Measurements from ENCODE around the gene ADAM12.
"Not testable (repeated sequence)": the region's sequence is repeated elsewhere in the genome, so short reads cannot be mapped to it uniquely, and the experiment has no call there.

ADAM12 gene

DNA sequence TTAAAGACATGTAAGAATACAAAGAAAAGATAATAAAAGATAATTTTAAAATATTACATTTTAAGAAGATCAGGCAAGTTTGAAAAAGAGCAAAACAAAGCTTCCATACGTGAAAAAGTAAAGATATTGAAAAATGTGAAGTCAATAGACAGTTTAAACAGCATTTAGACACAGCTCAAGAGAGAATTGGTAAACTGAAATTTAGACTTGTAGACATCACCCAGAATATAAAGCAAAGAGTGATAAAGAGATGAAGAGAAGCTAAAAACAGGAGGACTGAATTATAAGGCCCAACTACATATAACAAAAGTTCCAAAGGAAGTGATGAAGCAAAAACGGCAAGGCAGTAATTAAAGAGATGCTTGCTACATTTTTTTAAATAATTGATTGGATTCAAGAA lies 13.8 kb downstream of the ADAM12 start:
- no peak for FAIRE-seq

DNA sequence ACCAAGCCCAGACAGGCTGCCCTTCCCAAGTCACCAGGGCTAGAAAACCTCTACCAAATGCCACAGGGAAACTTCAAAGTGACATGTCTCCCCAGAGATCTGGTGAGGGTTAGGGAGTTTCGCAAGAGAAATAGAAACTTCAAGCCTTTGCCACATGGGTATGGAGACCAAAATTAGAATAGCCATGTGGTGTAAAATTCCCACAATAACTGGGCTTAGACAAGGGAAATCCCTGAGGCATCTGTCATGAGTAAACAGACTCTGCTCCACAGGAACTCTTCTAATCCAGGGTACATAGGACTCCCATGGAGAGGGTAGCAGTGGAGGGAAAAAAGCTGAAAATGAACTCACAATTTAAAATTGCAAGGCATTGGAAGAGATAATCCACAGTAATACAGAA lies 14.3 kb downstream of the ADAM12 start:
- FAIRE-seq = no peak

DNA sequence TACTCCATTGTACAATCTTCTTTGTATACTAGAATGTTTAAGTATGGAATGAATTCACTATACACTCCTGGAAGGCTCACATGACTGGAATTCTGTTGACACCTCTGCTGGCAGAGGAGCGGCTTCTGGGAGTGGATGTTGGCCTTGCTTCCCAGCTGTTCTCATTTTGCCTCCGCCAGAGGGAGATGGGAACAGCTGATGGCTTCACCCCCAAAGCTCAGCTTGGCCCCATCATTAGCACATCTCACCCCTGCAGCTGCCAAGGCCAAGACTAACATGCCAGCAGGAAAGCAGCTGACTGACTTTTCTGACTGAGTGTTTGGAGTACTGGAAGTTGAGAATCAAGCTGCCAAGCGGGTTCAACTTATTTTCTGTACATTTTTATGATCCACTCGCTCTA lies 15.1 kb downstream of the ADAM12 start:
- no peak for FAIRE-seq

DNA sequence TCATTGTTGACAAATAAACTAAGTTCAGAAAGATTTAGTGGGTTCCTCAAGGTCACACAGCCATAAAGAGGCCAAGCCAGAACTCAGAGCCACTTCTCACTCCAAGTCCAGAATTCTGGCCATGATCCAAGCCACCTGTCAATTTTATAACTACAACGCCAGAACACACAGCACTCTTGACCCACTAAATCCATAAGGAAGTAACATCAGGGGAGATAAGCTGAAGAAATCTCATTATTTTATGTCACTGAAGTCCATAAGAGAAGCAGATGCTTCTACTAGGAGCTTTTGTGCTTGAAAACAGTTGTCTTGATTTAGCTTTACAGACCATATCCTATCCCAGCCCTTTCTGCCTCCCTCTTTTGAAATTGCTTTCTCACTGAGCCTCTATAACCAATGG lies 15.9 kb downstream of the ADAM12 start:
- no peak for FAIRE-seq

DNA sequence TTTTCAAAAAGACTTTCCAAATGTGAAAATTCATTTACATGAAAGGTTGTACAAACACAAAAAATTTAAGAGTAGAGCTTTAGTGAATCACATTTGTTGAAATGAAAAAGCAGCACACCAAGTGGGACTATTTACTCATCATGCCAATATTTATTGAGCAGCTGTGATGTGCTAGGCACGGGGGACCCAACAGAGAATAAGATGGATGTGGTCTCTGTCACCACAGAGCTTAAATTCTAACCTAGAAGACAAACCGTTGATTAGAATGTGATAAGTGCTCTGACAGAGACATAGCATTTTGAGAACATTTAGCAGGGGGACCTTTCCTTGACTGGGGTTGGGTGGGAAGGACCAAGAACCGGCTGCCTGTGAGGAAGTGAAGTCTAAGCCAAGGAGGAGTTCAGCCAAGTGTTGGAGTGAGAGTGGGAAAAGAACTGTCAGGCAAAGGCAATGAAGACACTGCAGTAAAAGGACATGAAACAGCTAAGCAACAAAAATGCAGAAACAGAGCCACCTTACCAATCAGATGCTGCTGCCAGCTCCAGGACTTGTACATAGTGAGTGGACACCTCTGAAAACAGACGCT lies 19.1 kb downstream of the ADAM12 start:
- FAIRE-seq = no peak

DNA sequence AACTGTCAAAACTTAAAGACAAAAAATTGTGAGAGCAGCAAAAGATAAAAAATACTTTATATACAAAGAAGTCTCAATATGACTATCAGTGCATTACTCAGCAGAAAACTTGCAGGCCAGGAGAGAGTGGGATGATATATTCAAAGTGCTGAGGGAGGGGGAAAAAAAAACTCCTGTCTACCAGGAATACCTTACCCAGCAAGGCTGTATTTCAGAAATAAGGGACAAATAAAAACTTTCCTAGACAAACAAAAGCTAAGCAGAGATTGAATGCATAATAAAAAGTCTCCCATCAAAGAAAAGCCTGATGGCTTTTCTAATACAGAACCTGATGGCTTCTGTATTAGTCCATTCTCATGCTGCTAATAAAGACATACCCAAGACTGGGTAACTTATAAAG lies 31.1 kb downstream of the ADAM12 start:
- FAIRE-seq = no peak

DNA sequence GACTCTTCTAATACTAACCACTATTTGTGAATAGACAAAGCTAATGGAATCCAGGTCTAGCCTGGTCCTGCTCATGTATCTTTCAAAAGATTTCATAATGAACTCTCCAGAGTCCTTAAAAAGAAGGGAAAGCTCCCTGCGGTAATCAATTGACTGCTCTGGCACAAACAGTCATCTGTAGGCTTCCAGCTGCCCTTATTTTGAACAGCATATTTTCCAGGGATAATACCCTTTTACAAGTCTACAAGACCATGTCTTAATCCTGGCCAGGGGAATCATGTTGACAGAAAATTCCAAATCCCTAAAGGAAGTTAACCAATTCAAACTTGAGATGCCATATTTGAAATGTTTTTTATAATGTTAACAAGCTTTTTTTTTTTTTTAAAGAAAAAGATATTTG lies 34.6 kb downstream of the ADAM12 start:
- no peak for FAIRE-seq

DNA sequence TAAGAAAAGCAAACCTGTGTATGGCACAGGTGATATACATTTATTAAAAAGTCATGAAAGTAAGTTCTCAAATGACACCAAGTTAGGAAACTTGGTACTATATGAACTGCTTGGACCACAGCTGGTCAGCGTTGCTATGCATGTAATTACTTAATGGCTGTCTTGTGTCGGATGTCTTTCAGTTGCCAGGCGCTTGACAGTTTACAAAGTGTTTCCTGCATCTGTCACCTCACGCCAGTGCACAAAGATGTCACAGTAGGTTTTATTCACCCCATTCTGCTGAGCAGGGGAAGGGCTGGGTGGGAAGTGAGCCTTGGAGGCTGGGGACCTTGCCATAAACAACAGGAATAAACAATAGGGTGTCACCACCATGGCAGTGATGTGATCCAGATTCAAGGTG lies 35.8 kb downstream of the ADAM12 start:
- FAIRE-seq = no peak

DNA sequence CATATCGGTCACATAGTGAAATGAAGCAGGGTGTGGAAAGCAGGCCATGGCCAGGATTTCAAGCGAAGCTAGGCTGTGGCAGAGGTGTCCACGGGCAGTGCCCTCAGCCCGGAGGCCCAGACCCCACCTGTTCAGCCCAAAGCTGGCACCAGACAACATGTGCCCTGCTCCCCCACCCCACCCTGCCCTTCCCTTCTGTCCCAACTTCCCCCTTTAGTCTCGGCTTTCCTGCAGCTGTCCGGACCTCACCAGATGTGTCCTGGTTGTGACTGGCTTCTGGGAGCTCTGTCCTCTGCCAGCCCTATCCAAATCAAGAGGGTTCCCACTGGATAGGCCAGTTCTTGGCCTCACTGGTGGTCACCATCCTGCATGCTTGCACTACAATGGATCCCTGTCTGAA lies 37.3 kb downstream of the ADAM12 start:
- no peak for FAIRE-seq

DNA sequence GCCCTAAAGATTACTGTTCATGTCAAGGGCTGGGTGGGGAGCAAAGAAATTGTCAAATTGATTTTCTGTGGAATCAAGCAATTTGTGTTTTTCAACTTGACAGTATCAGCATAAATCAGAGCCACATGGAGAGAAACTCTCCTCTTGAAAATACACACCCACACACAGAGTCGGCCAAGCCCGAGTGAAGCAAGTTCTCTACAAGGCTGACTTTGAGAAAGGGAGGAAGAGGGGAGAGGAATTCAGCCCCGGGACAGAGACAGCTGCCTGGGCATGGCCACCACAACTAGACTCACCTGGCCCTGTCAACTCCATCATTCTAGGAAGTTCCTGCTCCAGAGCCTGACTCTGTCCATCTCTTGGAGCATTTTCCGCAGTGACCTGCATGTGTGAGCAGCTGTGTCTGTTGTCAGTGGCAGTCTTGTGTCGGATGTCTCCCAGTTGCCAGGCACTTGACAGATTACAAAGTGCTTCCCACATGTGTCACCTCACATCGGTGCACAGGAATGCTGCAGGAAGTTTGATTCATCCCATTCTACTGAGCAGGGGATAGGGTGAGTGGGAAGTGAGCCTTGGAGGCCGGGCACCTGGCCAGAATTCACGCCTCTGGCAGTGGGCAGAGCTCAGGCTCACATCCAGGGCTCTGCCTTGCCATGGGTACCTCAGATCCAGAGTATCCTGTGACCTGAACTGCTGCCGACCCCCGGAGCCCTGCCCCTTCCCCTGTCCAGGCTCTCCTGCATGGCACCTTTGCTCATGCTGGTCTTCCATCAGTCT lies 37.9 kb downstream of the ADAM12 start:
- FAIRE-seq = no peak

DNA sequence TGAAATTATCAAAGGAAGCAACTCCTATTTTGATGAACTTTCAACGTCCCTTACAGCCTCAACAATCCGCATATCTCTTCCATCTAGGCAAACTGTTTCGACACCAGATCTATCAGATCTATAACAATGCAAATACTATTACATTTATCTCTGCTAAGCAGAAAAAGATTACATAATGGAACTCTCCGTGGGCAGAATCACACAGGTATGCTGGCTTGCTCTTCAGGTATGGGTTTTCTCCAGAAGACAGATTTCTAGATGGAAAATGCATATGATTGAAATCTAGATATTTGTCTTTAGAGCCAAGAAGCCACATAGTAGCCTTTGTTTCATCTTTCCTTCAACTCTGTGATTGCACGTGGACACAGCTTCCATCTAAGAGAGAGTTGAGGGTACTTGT lies 38.6 kb downstream of the ADAM12 start:
- no peak for FAIRE-seq

DNA sequence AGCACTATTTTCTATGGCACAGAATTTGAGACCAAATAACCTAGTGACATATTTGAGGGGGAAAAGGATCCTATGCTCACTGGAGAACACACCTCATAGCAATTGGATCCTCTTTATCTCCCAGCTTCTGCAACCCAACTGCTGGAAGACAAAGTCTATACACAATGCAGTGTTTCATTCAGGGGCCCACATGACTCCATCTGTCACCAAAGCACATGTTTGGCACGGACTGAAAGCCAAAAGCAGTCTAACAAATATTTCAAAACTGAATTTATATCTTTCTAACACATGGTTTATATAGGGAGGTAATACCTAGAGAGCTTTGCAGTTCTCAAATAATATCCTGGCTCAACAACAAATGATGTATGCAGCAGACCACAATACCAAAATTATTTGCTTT lies 39.2 kb downstream of the ADAM12 start:
- no peak for FAIRE-seq

DNA sequence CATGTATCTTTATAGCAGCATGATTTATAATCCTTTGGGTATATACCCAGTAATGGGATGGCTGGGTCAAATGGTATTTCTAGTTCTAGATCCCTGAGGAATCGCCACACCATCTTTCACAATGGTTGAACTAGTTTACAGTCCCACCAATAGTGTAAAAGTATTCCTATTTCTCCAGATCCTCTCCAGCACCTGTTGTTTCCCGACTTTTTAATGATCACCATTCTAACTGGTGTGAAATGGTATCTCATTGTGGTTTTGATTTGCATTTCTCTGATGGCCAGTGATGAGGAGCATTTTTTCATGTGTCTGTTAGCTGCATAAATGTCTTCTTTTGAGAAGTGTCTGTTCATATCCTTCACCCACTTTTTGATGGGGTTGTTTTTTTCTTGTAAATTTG lies 44.8 kb downstream of the ADAM12 start:
- not testable (repeated sequence) for FAIRE-seq

DNA sequence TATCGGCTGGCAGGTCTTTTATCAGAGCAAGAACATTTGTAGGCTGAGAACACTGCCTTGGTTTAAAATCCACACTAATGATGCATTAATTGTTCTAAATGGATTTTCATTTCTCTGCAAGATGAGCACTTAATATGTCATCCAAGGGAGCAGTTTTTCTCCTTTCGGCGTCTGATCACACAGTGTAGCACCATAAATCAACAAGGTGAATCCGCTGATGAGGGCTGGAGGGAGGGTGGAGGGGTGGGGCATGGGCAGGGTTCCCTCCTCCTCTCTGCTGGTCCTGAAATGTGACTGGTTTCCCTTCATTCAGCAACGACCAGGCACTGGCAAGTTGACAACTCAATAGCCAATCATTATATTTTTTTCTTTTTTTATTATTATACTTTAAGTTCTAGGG lies 45.6 kb downstream of the ADAM12 start:
- FAIRE-seq = no peak

DNA sequence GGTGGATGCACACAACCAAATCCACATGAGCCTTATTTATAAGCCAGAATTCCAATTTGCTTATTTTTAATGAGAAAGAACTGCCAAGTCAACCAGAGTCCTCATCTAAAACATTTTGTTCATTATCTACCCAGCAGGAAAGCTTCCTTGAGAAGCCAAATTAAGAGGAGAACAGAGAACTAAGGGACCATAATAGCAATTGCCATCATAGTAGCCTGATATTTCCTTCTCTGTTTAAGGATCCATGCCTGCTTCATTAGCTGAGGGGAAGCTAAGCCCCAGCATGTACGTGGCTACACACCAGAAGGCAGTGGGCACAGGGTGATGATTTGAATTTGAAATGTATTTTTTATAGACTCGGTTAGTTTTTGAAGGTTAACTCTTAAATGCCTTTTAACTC lies 46.8 kb downstream of the ADAM12 start:
- no peak for FAIRE-seq

DNA sequence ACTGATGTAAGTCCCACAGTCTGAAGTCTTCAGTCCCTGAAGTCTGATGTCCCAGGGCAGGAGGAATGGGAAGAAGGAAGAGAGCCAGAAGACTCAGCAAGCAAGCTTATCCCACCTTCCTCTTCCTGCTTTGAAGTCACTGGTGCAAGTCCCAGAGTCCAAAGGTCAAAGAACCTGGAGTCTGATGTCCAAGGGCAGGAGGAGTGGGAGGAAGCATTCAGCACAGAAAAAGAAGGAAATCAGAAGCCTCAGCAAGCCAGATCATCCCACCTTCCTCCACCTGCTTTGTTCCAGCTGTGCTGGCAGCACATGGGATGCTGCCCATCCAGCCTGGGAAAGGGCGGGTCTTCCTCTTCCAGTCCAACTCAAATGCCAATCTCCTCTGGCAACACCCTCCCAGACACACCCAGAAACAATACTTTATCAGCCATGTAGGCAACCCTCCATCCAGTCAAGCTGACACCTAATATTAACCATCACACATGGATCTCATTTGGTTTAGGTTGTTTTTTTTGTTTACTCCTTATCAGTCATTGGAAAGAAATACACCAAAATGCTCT lies 50.9 kb downstream of the ADAM12 start:
- no peak for FAIRE-seq

DNA sequence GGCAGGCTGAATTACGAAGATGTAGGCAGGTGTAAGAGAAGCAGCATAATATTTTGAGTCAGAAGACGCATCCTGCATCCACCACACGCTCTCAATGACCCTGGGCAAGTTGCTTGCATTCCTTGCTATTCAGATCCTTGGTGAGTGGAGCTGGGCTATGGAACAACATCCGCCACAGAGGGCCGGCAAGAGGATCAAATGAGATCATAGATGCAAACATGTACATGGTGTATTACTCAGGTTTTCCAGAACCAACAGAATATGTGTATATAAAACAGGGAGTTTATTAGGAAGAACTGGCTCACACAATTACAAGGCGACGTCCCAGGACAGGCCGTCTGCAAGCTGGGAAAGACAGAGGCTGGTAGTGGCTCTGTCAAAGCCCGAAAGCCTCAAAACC lies 51.5 kb downstream of the ADAM12 start:
- FAIRE-seq = no peak

DNA sequence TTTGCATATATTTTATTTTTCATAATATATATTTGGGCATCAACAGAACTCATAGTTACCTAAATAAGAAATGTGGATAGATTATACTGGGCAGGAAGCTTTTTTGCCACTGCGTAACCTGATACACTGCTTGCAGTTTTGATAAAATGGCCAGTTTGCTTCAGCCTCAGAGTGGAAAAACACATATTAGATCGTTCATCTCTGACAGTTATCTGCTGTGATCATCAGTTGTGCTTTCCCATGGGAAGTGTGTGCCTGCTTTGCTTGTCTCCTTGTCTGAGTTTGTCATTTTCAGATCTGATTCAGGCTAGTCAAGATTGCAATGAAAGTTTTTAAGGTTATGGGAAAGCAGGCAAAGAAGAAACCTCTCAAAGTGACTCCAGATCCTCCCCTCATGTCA lies 54.0 kb downstream of the ADAM12 start:
- FAIRE-seq = no peak

DNA sequence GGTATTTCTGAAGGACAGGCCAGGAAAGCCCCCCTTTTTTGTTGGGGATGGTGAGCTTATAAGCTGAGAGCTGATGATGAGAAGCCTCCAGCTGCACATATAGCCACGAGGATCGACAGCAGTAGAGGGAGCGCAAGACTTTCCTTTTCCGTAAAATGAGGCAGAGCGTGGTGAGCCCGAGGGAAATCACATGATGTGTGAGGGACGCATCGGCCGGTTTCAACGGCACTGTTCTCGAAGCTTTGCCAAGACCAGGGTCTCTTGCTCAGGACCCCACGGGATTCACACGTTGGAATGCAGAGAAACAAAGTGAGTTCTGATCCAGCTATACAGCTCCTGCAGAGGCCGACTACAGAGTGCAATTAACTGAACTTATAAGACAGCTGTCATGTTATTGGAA lies 55.7 kb downstream of the ADAM12 start:
- no peak for FAIRE-seq

DNA sequence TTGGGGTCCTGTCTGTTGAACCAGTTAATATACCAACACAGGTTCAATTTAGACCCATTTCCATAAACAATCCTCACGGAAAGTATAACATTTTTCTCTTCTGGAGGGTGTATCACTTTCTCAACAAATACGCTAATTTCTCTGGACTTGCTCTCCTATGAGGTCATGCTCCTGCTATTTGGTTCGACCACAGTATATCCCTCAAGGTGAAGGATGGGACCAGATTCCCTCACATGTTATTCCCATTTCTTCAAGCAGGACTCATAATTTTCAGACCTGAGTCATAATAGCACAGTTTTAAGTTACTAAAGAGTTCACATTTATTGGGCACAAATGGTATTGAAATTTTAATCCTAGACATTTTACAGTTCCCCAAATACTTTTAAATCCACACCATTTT lies 57.2 kb downstream of the ADAM12 start:
- no peak for FAIRE-seq

DNA sequence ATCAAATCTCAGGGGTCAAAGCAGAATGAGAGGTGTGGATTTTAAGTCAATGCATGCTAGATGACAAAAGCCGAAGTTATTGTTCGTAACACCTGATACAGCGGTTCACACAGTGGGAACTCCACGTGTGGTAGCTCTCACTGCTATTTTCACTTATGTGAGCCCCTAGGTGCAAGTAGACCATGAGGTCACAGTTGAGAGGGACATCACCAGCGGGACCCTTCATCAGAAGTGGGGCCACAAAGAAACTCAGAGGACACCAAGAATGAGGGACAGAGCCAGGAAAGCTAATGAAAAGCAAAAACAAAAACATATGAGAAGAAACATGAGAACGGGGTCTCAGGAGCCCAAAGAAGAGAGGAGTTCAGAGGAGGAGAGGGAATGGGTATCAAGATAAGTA lies 63.5 kb downstream of the ADAM12 start:
- FAIRE-seq = no peak

DNA sequence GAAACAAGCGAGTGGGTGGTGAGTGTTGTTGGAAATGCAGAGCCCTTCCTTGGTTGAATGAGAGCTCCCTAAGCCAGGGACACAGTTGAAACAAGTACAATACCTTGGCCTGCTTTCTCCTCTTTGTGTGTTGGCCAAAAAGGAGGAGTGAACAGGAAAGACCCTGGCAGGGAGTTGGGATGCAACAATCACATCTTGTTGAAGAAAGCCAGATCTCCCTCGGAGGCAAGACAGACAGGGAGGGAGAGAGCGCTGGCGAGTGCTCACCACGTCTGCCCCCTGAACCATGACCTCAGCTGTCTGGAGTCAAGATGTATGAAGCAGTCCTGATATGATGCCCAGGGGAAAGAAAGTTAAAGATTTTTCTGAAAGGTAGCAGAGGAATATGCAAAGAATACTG lies 66.8 kb downstream of the ADAM12 start:
- FAIRE-seq = no peak

DNA sequence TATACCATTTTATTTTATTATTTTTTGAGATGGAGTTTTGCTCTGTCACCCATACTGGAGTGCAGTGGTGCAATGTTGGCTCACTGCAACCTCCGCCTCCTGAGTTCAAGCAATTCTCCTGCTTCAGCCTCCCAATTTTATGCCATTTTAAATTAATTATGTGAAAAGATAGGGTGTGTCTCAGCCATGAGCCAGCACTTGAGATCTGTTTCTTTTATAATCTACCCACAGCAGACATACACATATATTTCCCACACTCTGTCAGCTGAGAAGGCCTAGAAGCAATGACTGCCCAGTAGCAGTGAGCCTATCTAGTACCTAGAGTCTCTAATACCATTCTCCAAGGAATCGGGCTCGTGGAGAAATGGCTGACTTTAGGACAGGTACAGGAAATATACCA lies 70.5 kb downstream of the ADAM12 start:
- FAIRE-seq = no peak

DNA sequence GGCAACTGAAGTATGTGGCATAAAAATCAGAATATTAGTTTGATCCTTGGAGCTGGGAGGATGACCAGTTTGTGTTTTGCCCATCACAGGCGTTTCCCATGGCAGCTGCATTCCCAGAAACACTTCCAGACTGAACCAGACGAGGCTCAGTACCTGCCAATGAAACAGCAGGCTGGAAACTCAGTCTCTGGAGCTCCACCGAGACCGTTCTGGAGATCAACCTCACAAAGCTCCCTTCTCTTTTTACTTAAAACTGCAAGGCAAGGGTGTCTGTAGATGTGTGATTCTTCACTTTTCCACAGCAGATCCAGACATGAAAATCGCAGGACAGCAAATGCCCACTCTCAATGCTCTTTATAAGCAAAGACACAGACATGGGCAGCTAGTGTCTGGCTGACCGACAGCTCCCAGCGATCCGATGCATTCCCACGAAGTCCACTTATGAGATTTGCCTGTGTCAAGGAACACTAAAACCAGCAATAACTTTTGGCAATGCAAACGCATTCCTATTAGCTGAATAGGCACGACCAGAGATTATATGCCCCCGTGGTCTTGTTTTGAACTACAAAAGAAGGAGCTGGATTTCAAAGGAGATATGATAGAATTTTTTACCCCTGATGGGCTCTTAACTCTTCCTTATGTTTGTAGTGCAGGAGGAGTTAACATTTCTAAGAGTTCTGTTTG lies 72.6 kb downstream of the ADAM12 start:
- FAIRE-seq = no peak

Measured in colon (tissue), 2 donors.